MCF 10A (cell line): ENCODE results near the gene EPHB6. TPM values are rescaled to one million over a fixed set of nuclear protein-coding genes. Genes with fewer than 3 reads are reported as not detected.

Experiments
- BruUV-seq: library from RNA; stranded (reverse); fragments of 400-500 nt; replicated peaks from 2 replicates; lab custom pipeline; 2021; lab: Mats Ljungman, UMichigan
- CTCF ChIA-PET: fragments of 300-600 bp; sonication (Branson Sonifier 250); formaldehyde crosslinking; extraction: SDS; loops from one replicate; lab custom pipeline; 2021; ENCODE audit warnings: antibody characterized with exemption, inconsistent platforms; lab: Yijun Ruan, JAX
- POLR2A ChIA-PET: fragments of 300-600, 350-650 bp; sonication (Branson Sonifier 250); formaldehyde crosslinking; extraction: SDS; loops from one replicate; lab custom pipeline; 2020; ENCODE audit warnings: antibody characterized with exemption, inconsistent platforms; lab: Yijun Ruan, JAX
- DNase-seq: peaks from one replicate; pipeline ENCODE4 v3.0.0-alpha.2; 2018; ENCODE audit not compliant: unreplicated experiment
- H3K27ac Mint-ChIP-seq: one replicate; pipeline ENCODE4 v1.8.0; 2022; ENCODE audit warnings: mild to moderate bottlenecking, low read depth, mixed read lengths; ENCODE audit not compliant: unreplicated experiment
- H3K27me3 Mint-ChIP-seq: one replicate; pipeline ENCODE4 v1.8.0; 2022; ENCODE audit warnings: mixed read lengths; ENCODE audit not compliant: insufficient read depth, unreplicated experiment
- H3K36me3 Mint-ChIP-seq: one replicate; pipeline ENCODE4 v1.8.0; 2022; ENCODE audit warnings: mild to moderate bottlenecking, moderate library complexity, mixed read lengths; ENCODE audit not compliant: insufficient read depth, unreplicated experiment
- H3K4me1 Mint-ChIP-seq: one replicate; pipeline ENCODE4 v1.8.0; 2022; ENCODE audit warnings: mixed read lengths; ENCODE audit not compliant: insufficient read depth, unreplicated experiment
- H3K4me3 Mint-ChIP-seq: one replicate; pipeline ENCODE4 v1.8.0; 2022; ENCODE audit warnings: mild to moderate bottlenecking, moderate library complexity, mixed read lengths; ENCODE audit not compliant: unreplicated experiment
- H3K9me3 Mint-ChIP-seq: one replicate; pipeline ENCODE4 v1.8.0; 2022; ENCODE audit warnings: mixed read lengths; ENCODE audit not compliant: unreplicated experiment
- CTCF ChIP-seq: fragments of 200-600 bp; IDR thresholded peaks from one replicate; pipeline ENCODE4 v1.8.0; 2022; ENCODE audit warnings: antibody characterized with exemption, mild to moderate bottlenecking; ENCODE audit not compliant: unreplicated experiment
- intact Hi-C: fragments of 100-400 bp; cut with micrococcal nuclease; formaldehyde crosslinking; loops from 2 replicates; pipeline ENCODE4 v1.14.1; 2022
- total RNA-seq: library from RNA; stranded (reverse); gene quantifications from 2 replicates; pipeline ENCODE4 v1.2.3, GENCODE V29; 2022

Gene EPHB6
- total RNA-seq, 1 experiment from 2014 or later = 1.4 TPM

DNA sequence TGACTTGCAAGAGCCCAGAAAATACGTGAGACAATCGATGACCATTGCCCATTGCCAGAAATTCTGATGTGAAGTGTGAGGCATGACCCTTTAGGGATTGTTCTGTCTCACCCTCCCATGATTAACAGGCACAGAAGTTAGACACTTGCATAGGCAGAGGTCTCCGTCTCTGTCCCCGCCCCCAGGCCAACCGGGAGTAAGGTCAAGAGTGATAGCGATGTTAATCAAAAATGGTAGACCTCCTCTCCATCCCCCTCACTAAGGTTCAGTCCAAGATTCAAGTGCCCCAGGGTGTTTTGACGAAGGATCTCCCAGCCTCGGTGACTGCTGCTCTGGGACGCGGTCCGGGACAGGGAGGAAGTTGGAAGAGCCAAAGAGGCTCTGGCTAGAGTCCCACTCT lies 53.4 kb downstream of the EPHB6 start:
- ChIA-PET CTCF (no interaction called here), POLR2A (no interaction called here)
- no peak for TF ChIP-seq CTCF
- Mint-ChIP-seq H3K27me3 (peaks cover 66% of the 10 kb centered on the region), H3K4me1 (no peaks in the 10 kb centered on the region), H3K27ac (no peak overlapping the region), H3K36me3 (no peaks in the 10 kb centered on the region), H3K9me3 (no peaks in the 10 kb centered on the region), H3K4me3 (no peak overlapping the region)
- BruUV-seq = no TSS peak
- DNase-seq = no peak
- intact Hi-C loops = loop anchor here (2.0 to 5.0 kb wide), 2 partner anchors 94 to 307 kb away; no protein-coding TSS in a partner anchor

- Mint-ChIP-seq H3K27ac (no peak overlapping the region), H3K36me3 (no peaks in the 10 kb centered on the region), H3K4me3 (no peak overlapping the region), H3K4me1 (no peaks in the 10 kb centered on the region), H3K27me3 (peaks cover 73% of the 10 kb centered on the region), H3K9me3 (no peaks in the 10 kb centered on the region)
- TF ChIP-seq CTCF = peak; percentile 29
- BruUV-seq = no TSS peak
- CTCF ChIA-PET = interaction anchor here (0.7 to 3.6 kb wide), 14 partner anchors 8 to 100 kb away, joined by 3 to 37 read pairs (median 4); partner anchors contain the start of gene EPHB6
- peak; percentile 46 for DNase-seq
- intact Hi-C loops = loop anchor here (2.0 to 5.0 kb wide), 2 partner anchors 93 to 306 kb away; no protein-coding TSS in a partner anchor
- POLR2A ChIA-PET = no interaction called here
These were observed 54.3 kb downstream of the EPHB6 start for GRCh38 chr7:142908921-142909890.

DNA sequence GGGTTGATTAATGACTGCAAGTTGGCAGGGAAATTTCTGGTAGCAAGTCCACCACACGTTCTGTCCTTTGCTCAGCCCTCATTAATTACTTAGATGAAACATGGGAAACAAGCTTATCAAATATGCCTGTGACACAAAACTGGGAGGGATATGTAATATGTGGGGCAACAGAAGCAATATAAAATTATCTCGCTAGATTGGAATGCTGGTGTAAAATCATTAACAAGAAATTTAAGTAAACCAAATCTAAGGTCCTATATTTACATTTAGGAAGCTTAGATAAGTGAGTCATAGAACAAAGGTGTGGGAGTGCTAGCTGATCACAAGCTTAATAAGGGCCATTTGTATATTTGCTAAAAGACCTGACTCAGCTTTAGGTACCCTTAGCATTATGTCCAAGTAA lies 55.2 kb downstream of the EPHB6 start:
- no peaks in the 10 kb centered on the region for H3K9me3 Mint-ChIP-seq
- H3K27me3 Mint-ChIP-seq = peaks cover 81% of the 10 kb centered on the region
- H3K27ac Mint-ChIP-seq = no peak overlapping the region
- H3K36me3 Mint-ChIP-seq = no peaks in the 10 kb centered on the region
- H3K4me1 Mint-ChIP-seq = no peaks in the 10 kb centered on the region
- BruUV-seq = no TSS peak
- no peak for DNase-seq
- POLR2A ChIA-PET = no interaction called here
- intact Hi-C loops = no loop called here
- CTCF ChIA-PET = interaction anchor here (0.5 to 3.6 kb wide), 13 partner anchors 9 to 280 kb away, joined by 3 to 37 read pairs (median 4); partner anchors contain the start of gene EPHB6
- no peak for TF ChIP-seq CTCF
- H3K4me3 Mint-ChIP-seq = no peak overlapping the region

DNA sequence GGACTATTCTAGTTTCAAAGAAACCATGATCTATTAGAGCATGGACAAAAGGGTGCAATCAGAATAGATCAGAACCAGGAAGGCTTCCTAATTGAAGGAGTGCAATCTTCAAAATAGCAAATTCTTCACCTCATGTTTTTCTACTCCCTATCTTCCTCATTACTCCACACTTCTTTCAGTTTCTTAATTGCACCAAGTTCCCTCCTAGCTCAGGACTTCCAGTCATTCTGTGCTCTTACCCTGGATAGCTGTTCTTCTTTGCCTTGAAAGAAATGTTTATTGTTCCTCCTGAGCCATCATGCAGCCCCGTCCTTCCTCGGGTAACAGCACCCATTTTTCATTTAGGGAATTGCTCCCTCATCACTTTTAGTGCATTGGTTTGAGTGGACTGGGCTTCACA lies 55.6 kb downstream of the EPHB6 start:
- no peak overlapping the region for H3K4me3 Mint-ChIP-seq
- H3K27ac Mint-ChIP-seq = no peak overlapping the region
- intact Hi-C loops = no loop called here
- no peak for TF ChIP-seq CTCF
- no peak for DNase-seq
- no peaks in the 10 kb centered on the region for H3K36me3 Mint-ChIP-seq
- no peaks in the 10 kb centered on the region for H3K4me1 Mint-ChIP-seq
- ChIA-PET CTCF (interaction anchor here (0.5 to 3.6 kb wide), 10 partner anchors 9 to 1036 kb away, joined by 3 to 37 read pairs (median 4); partner anchors contain the start of gene EPHB6), POLR2A (no interaction called here)
- peaks cover 85% of the 10 kb centered on the region for H3K27me3 Mint-ChIP-seq
- H3K9me3 Mint-ChIP-seq = no peaks in the 10 kb centered on the region
- no TSS peak for BruUV-seq
